NCI-H526 treated with DMSO at 0.1 percent for 48 hours (cell line): ENCODE results near the gene OSBPL2.
A peak's percentile ranks its signal among the peaks of the same experiment; 100 is the strongest.

ENCODE experiments used
- DNase-seq: peaks from one replicate; lab custom pipeline; 2025; lab: John Stamatoyannopoulos, UW

OSBPL2 gene

DNA sequence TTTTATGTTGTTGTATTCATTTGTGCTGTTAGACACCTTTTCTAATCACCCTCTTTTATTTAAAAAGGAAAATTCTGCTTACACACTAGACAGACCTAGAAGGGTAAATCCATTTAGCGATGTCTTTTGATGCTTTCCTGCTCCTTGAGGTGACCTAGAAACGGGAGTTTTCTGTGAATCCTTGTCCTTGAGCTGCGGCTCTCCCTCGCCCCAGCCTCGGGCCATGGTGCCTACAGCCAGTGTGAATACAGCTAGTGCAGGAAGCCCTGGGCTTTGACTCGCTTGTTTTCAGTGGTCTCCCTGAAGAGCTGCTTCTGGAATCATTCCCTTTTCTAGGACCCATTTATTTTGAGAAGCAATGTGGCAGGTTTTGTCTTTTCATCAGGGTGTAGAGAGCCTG lies 46.8 kb downstream of the OSBPL2 start:
- DNase-seq, result no peak

DNA sequence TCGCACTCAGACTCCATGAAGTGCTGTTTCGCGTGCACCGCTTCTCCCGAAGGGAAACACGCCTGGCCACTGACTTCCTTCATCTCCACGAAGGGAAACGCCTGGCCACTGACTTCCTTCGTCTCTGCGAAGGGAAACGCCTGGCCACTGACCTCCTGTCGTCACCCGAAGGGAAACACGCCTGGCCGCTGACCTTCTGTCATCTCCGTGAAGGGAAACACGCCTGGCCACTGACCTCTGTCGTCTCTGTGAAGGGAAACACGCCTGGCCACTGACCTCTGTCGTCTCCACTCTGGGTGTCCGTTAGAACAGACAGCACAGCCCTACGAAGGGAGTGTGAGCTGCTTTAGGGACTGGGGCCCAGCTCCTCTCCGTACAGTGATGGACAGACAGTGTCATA lies 47.4 kb downstream of the OSBPL2 start:
- DNase-seq, result no peak

DNA sequence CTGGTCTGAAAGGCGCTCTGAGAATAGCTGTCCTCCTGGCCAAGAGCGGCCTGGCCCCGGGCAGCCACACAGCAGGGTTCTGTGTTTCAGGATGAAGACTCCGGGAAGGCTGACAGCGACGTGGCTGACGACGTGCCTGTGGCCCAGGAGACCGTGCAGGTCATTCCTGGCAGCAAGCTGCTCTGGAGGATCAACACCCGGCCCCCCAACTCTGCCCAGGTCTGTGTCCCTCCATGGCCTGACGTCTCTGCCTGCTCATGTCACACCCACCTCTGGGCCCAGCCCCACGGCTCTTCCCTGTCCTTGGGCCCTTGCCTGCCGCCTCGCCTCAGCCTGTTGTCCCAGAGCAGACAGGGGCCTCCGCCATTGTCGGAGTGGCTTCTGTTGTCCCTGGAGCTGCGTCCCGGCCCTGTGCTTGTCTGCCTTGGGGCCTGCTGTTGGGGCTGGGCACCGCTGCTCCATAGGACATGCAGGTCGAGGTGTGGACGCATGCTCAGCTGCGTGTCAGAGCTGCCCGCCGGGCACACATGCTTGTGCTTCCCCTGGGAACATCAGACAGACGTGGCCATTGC lies 48.3 kb downstream of the OSBPL2 start:
- no peak for DNase-seq

DNA sequence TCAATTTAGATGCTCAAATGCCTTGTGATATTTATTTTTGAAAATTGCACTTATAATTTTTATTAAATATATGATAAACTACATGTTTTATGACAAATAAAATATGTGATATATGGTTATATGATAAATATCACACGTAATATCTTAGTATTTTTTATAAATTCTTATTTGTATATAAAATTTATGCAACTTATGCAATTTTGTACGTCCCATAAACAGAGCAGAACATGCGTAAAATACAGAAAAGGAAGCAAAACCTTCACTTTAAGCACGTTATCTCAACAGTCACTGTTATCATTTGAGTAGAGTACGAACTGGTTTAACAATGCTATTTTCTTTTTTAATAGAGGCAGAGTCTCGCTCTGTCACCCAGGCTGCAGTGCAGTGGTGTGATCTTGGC lies 48.8 kb downstream of the OSBPL2 start:
- no peak for DNase-seq

DNA sequence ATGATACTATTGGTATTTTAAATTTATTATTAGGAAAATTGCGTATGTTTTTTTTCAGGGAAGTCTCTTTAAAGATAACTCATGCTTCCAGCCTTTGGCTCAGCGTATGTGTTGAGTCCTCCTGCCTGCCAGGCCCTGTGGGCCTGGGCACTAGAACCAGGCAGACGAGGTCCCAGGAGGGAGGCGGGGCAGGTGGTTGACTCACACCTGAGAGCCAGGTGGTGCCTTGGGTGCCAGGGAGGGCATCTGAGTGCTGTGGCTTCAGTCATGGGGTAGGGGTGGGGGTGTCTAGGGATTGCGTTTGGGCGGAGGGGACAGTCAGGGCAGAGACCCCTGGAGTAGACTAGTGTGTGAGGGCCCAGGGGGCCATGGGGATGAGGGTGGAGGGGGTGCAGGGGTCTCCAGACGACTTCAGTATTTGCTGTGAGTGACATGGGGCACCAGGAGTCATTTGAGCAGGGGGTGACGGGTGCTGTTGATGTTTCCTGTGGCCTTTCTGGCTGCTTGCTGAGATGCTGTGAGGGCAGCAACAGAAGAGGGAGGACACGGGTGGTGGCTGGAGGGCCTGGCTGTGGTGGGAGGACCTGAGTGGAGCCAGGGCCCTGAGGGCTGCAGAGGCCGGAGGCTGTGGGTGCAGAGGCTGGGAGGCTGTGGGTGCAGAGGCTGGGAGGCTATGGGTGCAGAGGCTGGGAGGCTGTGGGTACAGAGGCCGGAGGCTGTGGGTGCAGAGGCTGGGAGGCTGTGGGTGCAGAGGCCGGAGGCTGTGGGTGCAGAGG lies 49.6 kb downstream of the OSBPL2 start:
- no peak for DNase-seq

DNA sequence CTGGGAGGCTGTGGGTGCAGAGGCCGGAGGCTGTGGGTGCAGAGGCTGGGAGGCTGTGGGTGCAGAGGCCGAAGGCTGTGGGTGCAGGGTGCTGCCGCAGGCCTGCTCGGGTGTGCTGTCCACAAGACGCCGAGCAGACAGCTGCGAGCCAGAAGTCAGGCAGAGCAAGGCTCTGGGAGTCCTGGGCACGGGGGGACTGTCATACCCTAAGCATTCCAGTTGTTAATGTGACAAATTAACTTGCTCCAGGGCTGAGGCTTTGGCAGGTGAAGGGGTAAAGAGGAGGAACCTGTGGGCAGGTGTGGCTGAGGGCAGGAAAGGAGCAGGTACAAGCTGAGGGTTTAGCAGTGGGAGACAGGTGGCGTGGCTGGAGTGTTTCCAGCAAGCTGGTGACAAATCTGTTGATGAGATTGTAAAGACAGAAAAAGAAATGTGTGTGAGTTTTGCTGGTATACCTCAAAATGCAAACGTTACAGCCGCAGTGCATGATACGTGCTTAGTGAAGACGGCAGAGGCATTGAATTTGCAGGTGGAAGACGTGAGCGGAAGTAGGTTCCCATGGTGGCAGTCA lies 50.3 kb downstream of the OSBPL2 start:
- no peak for DNase-seq

DNA sequence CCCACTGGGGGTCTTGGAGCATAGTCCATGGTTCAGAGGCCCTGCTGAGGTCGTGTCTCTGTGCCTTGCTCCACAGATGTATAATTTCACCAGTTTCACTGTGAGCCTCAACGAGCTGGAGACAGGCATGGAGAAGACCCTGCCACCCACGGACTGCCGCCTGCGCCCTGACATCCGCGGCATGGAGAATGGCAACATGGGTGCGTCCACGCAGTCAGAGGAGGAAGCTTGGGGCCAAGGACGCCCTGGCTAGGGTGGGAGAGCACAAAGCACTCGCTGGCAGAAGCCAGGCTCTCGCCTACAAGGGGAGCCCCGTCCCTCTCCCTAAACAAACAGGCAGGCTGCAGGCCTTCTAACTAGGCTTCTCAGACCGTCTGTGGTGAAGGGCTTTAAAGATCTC lies 50.8 kb downstream of the OSBPL2 start:
- no peak for DNase-seq

DNA sequence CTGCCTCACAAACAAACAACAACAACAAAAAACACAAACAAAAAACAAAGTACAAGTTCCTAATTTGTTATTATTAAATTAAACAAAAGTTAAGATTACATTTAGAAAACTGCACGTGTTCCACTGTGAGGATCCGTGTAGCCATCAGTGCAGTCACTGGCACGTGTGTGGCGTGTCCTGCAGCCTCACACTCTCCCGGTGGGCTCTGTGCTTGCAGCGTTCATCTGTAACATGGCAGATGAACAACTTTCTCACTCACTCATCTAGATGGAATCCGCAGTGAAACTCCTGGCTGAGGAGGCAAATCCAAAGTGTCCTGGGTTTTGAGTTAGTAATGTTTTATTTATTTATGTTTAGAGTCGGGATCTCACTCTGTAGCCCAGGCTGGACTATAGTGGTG lies 51.6 kb downstream of the OSBPL2 start:
- DNase-seq, result no peak

DNA sequence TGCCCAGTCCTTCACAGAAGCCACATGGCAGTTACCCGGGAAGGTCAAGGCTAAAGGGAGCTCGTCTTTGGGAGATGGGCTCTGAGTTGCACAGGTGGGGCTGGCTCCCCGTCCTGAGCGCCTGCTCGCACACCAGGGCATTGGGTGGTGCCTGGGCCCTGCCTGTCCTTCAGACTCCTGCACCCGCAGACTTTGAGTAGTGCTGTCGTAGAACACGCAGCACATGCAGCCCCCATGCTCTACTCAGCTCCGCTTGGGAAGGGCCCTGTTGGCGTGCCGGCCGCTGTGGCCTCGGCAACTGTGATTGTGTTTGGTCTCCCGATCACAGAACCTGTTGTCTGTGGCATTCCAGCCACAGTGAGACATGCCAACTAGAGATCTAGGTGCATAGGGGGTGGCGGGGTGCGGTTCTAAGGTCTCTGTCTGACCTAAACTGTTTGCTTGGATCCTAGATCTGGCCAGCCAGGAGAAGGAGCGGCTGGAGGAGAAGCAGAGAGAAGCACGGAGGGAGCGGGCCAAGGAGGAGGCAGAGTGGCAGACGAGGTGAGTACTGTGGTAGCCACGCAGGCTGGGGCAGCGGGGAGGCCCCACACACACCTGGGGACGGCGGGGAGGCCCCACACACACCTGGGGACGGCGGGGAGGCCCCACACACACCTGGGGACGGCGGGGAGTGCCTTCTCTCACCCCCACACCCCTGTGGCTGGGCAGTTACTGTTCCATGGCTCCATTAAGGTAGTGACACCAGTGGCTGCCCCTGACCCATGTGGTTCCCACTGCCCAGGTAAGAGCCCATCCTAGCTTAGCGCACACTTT lies 53.1 kb downstream of the OSBPL2 start:
- DNase-seq, result no peak

DNA sequence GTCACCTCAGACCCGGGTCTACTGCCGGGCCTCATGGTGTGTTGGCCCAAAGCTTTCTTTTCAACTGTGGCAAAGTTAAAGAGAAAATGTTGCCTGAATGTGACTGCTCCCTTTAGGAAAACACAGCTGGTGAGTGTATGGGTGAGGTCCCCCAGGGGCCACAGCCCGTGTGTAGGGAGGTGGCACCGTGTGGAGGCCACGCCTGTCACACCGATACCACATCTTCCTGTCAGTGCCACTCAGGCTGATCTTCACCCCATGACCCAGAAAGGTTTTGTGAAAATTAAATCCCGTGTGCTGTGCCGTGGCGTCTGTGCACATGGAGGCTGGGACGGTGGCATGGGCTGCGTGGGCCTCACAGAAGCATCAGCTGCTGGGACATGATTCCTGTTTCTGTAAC lies 53.8 kb downstream of the OSBPL2 start:
- DNase-seq, result no peak

DNA sequence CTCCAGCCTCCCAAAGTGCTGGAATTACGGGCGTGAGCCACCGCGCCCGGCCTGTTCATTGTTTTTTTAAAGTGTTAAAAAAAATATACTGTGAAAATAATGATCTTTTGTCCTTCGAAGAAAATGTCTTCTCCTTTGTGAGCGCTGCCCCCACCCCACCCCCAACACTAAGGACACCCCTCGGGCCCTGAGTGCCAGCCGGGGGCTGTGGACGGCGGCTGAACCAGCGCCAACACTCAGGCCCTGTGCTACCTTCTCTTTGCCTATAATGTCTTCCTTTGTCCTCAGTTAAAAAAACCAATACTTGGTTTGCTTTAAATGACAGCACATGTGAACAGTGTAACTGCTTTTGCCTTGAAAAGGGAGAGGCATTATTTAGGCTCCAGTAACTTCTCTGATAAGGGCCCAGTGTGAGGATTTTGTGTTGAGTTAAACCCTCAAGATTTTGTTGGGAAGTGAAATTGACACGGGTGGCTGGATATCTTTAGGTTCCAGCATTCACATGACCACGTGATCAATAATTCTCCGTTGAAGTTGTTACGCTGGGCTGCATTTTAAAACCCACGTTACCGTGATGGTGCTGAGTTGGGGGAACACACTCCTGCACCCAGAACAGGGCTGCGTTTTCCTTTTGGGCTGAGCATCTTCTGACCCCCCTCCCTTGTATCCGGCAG lies 54.9 kb downstream of the OSBPL2 start:
- DNase-seq, result no peak

DNA sequence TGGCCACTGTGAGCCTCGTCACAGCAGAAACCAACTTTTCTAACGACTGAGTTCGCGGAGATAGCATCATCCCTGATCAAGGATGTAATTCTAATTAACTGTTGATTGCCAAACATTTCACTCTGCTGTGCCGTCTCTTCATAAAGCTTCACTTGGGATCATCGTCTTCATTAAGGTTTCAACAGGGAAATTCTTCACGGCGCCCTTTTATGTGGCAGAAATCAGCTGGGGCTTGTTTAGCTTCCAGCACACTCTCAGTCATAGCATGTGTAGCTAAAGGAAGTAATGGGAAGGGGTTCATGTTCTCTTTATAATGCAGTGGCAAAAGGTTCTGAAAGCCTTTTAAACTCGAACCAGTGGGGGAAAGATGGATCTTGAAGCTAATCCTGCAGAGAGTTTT lies 55.6 kb downstream of the OSBPL2 start:
- no peak for DNase-seq

DNA sequence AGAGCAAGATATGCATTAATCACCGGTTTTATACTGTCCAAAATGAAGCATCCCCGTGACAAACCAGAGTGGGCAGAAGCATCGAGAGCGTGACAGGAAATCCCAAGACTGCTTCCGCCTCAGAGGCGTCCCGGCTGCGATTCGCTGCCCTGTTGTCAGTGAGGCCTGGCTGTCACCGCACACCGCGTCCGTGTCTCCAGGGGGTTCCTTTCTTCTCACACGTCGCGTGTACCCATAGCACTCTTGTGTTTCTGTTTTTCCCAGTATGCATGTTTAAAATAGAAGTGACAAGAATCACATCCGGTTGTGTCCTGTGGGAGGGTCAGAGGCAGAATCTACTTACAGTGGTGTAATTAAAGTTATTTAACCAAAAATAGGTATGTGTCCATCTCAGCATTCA lies 56.2 kb downstream of the OSBPL2 start:
- DNase-seq, result no peak

DNA sequence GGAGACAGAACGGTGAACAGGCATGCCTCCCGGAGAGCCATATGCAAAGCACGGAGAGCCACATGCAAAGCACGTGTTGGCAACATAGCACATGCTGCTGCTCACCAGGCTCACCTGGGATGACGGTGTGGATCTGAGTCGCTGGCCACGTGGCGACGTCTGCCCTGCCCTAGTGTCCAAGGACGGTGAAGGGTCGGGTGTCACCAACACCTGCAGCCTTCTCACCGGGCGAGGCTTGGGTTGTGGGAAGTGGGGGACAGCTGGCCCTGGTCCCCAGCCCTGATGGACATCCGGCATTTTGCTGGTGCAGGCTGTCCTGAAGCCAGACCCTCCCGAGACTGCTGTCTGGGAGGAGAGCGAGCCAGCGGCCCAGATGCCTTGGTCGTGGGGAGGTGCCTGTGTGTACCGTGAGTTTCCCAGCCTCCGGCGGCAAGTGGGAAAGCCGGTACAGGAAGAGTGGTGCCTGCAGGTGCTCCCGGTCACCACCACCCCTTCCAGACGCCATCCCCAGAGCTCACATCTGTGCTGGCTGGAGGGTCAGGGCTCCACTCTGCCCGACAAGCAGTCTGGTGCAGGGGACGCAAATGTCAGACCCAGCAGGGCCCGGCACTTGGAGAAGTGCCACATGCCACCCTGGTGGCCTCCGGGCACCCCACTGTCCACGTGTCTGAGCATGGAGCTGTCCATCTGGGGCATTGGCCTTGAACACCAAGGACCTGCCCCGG lies 58.6 kb downstream of the OSBPL2 start:
- peak; percentile 75 for DNase-seq

DNA sequence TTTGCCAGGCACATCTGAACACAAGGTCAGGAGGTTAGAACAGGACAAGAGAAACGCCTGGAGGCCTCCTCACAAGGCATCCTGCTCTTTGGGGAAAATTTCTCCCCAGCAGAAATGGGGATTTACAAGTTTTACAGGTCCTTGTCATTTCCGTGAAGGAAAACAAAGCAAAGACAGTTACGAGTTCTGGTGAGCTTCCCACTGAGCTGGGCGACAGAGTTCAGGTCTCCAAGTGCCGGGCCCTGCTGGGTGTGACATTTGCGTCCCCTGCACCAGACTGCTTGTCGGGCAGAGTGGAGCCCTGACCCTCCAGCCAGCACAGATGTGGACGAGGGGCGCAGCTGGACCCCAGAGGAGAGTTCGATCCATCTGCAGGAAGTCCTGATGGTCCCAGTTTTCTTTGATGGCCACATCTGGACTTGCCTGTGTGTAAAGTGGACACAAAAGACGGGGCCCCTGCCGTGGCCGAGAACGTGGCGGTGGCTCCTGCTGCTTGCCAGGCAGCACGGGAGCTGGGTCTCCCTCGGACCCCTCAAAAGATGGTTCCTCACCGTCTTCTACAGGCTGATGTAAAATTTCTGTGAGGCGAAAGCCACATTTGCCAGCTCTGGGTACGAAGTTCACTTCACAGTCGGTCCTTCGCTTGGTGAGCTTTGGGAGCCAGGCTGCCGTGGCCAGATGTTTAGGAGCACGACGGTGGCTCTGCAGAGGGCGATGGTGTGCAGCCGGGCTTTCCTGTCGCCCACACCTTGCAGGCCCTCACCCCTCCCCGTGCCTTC lies 59.3 kb downstream of the OSBPL2 start:
- no peak for DNase-seq

DNA sequence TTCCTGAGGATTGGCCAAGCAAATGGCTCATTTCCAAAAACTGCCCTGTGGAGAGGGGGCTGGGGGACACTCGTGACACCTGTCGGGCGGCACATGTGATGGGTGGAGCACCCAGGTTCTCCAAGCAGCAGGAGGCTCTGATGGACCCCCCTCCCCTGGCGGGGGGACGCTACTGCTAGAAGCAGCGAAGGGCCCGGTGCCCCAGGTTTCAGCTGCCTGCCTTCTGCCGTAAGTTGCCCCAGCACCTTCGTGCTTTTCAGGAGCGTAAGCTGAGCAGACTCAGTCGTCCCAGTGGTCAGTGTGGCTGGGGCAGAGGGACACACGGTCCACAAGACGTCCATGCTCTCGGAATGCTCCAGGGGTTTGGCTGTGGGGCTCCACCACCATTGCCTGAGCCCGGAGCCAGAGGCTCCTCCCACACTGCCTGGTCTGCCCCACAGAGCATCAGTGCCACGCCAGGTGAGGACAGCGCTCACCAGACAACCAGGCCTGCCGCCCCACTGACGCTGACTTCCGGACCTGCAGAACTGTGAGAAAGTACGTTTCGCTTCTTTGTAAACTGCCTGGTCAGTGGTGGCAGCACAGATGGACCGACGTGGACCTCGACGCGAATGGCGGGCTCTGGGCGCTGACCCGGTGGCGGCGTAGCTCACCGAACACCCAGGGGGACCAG lies 60.4 kb downstream of the OSBPL2 start:
- DNase-seq, result no peak

DNA sequence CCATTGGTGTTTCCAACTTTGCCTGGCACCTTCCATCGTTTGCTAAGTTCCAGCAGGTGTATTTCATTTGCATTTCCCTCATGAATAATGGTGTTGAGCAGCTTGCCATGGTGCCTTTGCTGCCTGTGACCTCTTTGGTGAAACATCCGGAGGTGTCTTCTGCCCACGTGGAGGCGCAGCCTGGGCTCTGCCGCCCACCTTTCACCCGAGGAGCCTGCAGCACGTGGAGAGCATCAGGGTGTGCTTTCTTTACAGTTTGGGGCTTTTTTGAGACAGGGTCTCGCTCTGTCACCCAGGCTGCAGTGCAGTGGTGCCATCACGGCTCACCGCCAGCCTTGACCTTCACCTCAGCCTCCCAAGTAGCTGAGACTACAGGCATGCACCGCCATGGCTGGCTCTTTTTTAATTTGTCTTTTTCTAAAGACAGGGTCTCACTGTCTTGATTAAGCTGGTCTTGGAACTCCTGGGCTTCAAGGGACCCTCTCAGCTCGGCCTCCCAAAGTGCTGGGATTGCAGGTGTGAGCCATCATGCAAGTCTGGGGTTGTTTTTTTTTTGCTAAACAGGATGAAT lies 61.4 kb downstream of the OSBPL2 start:
- peak; percentile 51 for DNase-seq

DNA sequence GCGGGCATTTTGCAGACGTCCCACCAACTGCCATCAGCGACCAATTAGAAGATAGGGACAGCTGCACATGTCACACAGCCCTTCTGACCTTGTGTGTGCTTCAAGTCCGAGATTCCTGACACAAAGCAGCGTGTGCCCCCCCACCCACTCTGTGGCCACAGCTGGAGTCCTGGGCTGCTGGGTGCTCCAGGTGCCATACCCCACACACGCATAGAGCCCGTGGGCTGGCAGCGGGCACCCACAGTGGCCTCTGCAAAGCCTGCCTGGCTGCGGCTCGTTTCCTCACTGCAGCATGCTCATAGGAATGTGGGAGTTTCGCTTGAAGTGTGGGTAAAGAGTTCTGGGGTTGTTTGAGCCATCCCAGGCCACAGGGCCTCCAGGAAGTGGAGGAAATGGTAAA lies 62.0 kb downstream of the OSBPL2 start:
- no peak for DNase-seq

DNA sequence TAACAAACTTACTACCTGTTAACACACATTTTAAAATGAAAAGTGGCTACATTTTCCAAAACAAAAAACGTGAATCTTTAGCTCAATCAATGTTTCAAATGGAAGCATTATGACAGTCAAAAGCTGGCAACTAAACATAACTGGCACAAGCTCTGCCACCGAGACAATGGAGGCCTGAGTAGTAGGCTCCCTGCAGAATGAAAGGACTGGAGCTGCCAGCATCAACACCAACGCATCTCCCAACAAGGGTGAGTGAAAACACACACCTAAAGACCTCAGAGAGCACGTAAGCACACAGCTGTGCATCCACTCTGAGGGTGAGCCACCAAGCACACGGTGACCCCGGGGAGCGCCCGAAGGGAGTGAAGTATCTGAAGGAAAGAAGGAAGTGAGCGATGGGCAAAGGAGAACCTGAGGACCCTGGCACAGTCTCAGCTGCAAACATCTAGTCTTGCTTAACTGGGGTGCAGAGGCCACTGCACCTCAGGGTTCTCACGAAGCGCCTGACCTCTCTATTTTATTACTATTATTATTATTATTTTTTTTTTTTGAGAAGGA lies 62.9 kb downstream of the OSBPL2 start:
- DNase-seq, result no peak
